ENCODE data around the gene GTPBP6.

Gene GTPBP6

GRCh38 chrX:358651-359143 lies 40.1 kb upstream of the GTPBP6 start:
- Histone ChIP-seq H3K4me3 (ENCODE audit: low read depth in 1 of 2, low read length in 2 of 2) (no peak overlapping the region), H3K27me3 (ENCODE audit: control insufficient read depth in 1 of 2, insufficient read depth in 2 of 2, low read length in 2 of 2) (no peaks in the 10 kb centered on the region), H3K4me1 (ENCODE audit: control insufficient read depth in 1 of 2, insufficient read depth in 2 of 2, low read length in 2 of 2) (no peaks in the 10 kb centered on the region), H3K9ac (ENCODE audit: low read depth in 1 of 2, low read length in 2 of 2) (no peak overlapping the region), H3K36me3 (ENCODE audit: control insufficient read depth in 1 of 2, insufficient read depth in 2 of 2, low read length in 2 of 2) (peaks cover 8 to 12% of the 10 kb centered on the region in 2 donors), H3K9me3 (ENCODE audit: control insufficient read depth in 1 of 2, low read length in 2 of 2) (peaks cover 0 to 12% of the 10 kb centered on the region in 2 donors), H3K27ac (ENCODE audit: low read depth, low read length) (no peak overlapping the region)

- Histone ChIP-seq H3K4me3 (ENCODE audit: low read depth in 1 of 2, low read length in 2 of 2) (no peak overlapping the region), H3K27me3 (ENCODE audit: control insufficient read depth in 1 of 2, insufficient read depth in 2 of 2, low read length in 2 of 2) (no peaks in the 10 kb centered on the region), H3K36me3 (ENCODE audit: control insufficient read depth in 1 of 2, insufficient read depth in 2 of 2, low read length in 2 of 2) (peaks cover 8 to 12% of the 10 kb centered on the region in 2 donors), H3K9ac (ENCODE audit: low read depth in 1 of 2, low read length in 2 of 2) (no peak overlapping the region), H3K9me3 (ENCODE audit: control insufficient read depth in 1 of 2, low read length in 2 of 2) (peaks cover 0 to 12% of the 10 kb centered on the region in 2 donors), H3K27ac (ENCODE audit: low read depth, low read length) (no peak overlapping the region), H3K4me1 (ENCODE audit: control insufficient read depth in 1 of 2, insufficient read depth in 2 of 2, low read length in 2 of 2) (no peaks in the 10 kb centered on the region)
These were observed 39.3 kb upstream of the GTPBP6 start for GRCh38 chrX:357693-358471.

GRCh38 chrX:357035-357692 lies 38.6 kb upstream of the GTPBP6 start:
- Histone ChIP-seq H3K9me3 (ENCODE audit: control insufficient read depth in 1 of 2, low read length in 2 of 2) (peaks cover 0 to 12% of the 10 kb centered on the region in 2 donors), H3K4me1 (ENCODE audit: control insufficient read depth in 1 of 2, insufficient read depth in 2 of 2, low read length in 2 of 2) (no peaks in the 10 kb centered on the region), H3K36me3 (ENCODE audit: control insufficient read depth in 1 of 2, insufficient read depth in 2 of 2, low read length in 2 of 2) (peaks cover 8 to 15% of the 10 kb centered on the region in 2 donors), H3K27me3 (ENCODE audit: control insufficient read depth in 1 of 2, insufficient read depth in 2 of 2, low read length in 2 of 2) (no peaks in the 10 kb centered on the region), H3K4me3 (ENCODE audit: low read depth in 1 of 2, low read length in 2 of 2) (no peak overlapping the region), H3K27ac (ENCODE audit: low read depth, low read length) (no peak overlapping the region), H3K9ac (ENCODE audit: low read depth in 1 of 2, low read length in 2 of 2) (no peak overlapping the region)

GRCh38 chrX:356385-357034 lies 37.9 kb upstream of the GTPBP6 start:
- Histone ChIP-seq H3K27ac (ENCODE audit: low read depth, low read length) (no peak overlapping the region), H3K4me3 (ENCODE audit: low read depth in 1 of 2, low read length in 2 of 2) (no peak overlapping the region), H3K9me3 (ENCODE audit: control insufficient read depth in 1 of 2, low read length in 2 of 2) (peaks cover 0 to 12% of the 10 kb centered on the region in 2 donors), H3K27me3 (ENCODE audit: control insufficient read depth in 1 of 2, insufficient read depth in 2 of 2, low read length in 2 of 2) (no peaks in the 10 kb centered on the region), H3K9ac (ENCODE audit: low read depth in 1 of 2, low read length in 2 of 2) (no peak overlapping the region), H3K4me1 (ENCODE audit: control insufficient read depth in 1 of 2, insufficient read depth in 2 of 2, low read length in 2 of 2) (no peaks in the 10 kb centered on the region), H3K36me3 (ENCODE audit: control insufficient read depth in 1 of 2, insufficient read depth in 2 of 2, low read length in 2 of 2) (peaks cover 8 to 15% of the 10 kb centered on the region in 2 donors)

- no peak overlapping the region for H3K27ac ChIP-seq (ENCODE audit: low read depth, low read length)
- H3K9me3 ChIP-seq (ENCODE audit: control insufficient read depth in 1 of 2, low read length in 2 of 2) = peaks cover 0 to 6% of the 10 kb centered on the region in 2 donors
- H3K4me1 ChIP-seq (ENCODE audit: control insufficient read depth in 1 of 2, insufficient read depth in 2 of 2, low read length in 2 of 2) = no peaks in the 10 kb centered on the region
- no peak overlapping the region for H3K9ac ChIP-seq (ENCODE audit: low read depth in 1 of 2, low read length in 2 of 2)
- H3K27me3 ChIP-seq (ENCODE audit: control insufficient read depth in 1 of 2, insufficient read depth in 2 of 2, low read length in 2 of 2) = no peaks in the 10 kb centered on the region
- no peak overlapping the region for H3K4me3 ChIP-seq (ENCODE audit: low read depth in 1 of 2, low read length in 2 of 2)
- H3K36me3 ChIP-seq (ENCODE audit: control insufficient read depth in 1 of 2, insufficient read depth in 2 of 2, low read length in 2 of 2) = peaks cover 1 to 6% of the 10 kb centered on the region in 2 donors
These were observed 36.9 kb upstream of the GTPBP6 start for GRCh38 chrX:355329-356050.

GRCh38 chrX:353566-354535 lies 35.3 kb upstream of the GTPBP6 start:
- Histone ChIP-seq H3K36me3 (ENCODE audit: control insufficient read depth in 1 of 2, insufficient read depth in 2 of 2, low read length in 2 of 2) (peaks cover 0 to 3% of the 10 kb centered on the region in 2 donors), H3K4me1 (ENCODE audit: control insufficient read depth in 1 of 2, insufficient read depth in 2 of 2, low read length in 2 of 2) (no peaks in the 10 kb centered on the region), H3K9me3 (ENCODE audit: control insufficient read depth in 1 of 2, low read length in 2 of 2) (no peaks in the 10 kb centered on the region), H3K9ac (ENCODE audit: low read depth in 1 of 2, low read length in 2 of 2) (no peak overlapping the region), H3K4me3 (ENCODE audit: low read depth in 1 of 2, low read length in 2 of 2) (no peak overlapping the region), H3K27me3 (ENCODE audit: control insufficient read depth in 1 of 2, insufficient read depth in 2 of 2, low read length in 2 of 2) (no peaks in the 10 kb centered on the region), H3K27ac (ENCODE audit: low read depth, low read length) (no peak overlapping the region)

GRCh38 chrX:352582-353314 lies 34.2 kb upstream of the GTPBP6 start:
- Histone ChIP-seq H3K36me3 (ENCODE audit: control insufficient read depth in 1 of 2, insufficient read depth in 2 of 2, low read length in 2 of 2) (peaks cover 0 to 3% of the 10 kb centered on the region in 2 donors), H3K4me1 (ENCODE audit: control insufficient read depth in 1 of 2, insufficient read depth in 2 of 2, low read length in 2 of 2) (no peaks in the 10 kb centered on the region), H3K9me3 (ENCODE audit: control insufficient read depth in 1 of 2, low read length in 2 of 2) (no peaks in the 10 kb centered on the region), H3K4me3 (ENCODE audit: low read depth in 1 of 2, low read length in 2 of 2) (no peak overlapping the region), H3K27me3 (ENCODE audit: control insufficient read depth in 1 of 2, insufficient read depth in 2 of 2, low read length in 2 of 2) (no peaks in the 10 kb centered on the region), H3K9ac (ENCODE audit: low read depth in 1 of 2, low read length in 2 of 2) (no peak overlapping the region), H3K27ac (ENCODE audit: low read depth, low read length) (no peak overlapping the region)

- Histone ChIP-seq H3K27ac (ENCODE audit: low read depth, low read length) (no peak overlapping the region), H3K36me3 (ENCODE audit: control insufficient read depth in 1 of 2, insufficient read depth in 2 of 2, low read length in 2 of 2) (peaks cover 0 to 3% of the 10 kb centered on the region in 2 donors), H3K9me3 (ENCODE audit: control insufficient read depth in 1 of 2, low read length in 2 of 2) (no peaks in the 10 kb centered on the region), H3K4me3 (ENCODE audit: low read depth in 1 of 2, low read length in 2 of 2) (no peak overlapping the region), H3K27me3 (ENCODE audit: control insufficient read depth in 1 of 2, insufficient read depth in 2 of 2, low read length in 2 of 2) (no peaks in the 10 kb centered on the region), H3K9ac (ENCODE audit: low read depth in 1 of 2, low read length in 2 of 2) (no peak overlapping the region), H3K4me1 (ENCODE audit: control insufficient read depth in 1 of 2, insufficient read depth in 2 of 2, low read length in 2 of 2) (no peaks in the 10 kb centered on the region)
These were observed 33.6 kb upstream of the GTPBP6 start for GRCh38 chrX:352181-352580.
